Right renal pelvis (tissue), 4 donors: ENCODE data around the gene PBLD. TPM values are rescaled to one million over a fixed set of nuclear protein-coding genes. Genes with fewer than 3 reads are reported as not detected.
"Not testable (repeated sequence)": the region's sequence is repeated elsewhere in the genome, so short reads cannot be mapped to it uniquely, and the experiment has no call there.

Experiments
- DNase-seq, 4 donors: peaks; one replicate each; pipeline ENCODE4 v3.0.0-alpha.2; 2013; ENCODE audit warnings: low read depth in 4 of 4, low spot score in 3 of 4, missing footprints in 1 of 4
- polyA plus RNA-seq, 4 donors: library from polyadenylated mRNA; unstranded; fragments of 120-200 nt; gene quantifications; one replicate each; pipeline ENCODE4 v1.2.1, GENCODE V29; 2013; ENCODE audit not compliant: insufficient read length in 4 of 4

Gene PBLD
- polyA plus RNA-seq, 4 donors = 61.0 to 100.0 (median 86.7) TPM

DNA sequence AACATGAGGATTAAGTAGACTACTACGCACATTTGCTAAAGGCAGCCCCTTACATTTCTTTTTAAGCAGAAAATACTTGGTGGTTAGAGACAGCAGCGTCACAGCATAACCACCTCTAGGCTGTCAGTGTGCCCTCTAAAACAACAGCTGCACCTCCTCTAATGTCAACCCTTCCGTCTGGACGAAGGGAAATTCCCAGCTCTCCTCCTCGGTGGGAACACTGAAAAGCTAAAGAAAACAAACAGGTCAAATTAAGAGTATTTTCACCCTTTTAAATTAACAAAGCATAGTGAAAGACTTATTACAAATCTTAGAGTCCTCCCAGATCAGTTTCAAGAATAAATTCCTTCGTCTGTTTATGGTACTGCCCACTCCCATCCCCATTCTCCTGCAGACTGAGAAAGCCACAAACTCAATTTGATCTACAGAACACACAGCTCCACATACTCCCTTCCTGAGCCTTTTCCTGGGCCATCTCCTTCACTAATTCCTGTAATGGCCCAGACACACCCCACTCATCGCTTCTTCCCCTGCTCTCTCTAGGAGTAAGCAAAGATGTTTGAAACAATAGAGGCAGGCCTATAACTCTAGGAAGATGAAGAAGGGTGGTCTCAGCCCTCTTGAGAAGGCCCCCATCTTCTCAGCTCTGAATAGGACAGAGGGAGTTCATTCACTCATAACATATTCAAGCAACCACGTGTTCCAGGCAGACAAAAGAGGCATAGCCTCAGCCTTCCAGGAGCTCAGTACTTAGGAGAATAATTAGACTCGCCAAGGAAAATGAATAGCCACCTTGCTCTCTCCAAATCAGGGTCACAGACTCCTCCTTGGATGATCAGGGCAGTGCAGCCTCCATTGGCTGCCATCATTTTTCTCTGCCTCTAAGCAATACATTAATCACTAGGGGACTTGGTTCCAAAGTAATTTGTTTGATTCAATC, 48.4 kb downstream of the PBLD start:
- DNase-seq = peak in 1 of 4 donors; percentile 56

DNA sequence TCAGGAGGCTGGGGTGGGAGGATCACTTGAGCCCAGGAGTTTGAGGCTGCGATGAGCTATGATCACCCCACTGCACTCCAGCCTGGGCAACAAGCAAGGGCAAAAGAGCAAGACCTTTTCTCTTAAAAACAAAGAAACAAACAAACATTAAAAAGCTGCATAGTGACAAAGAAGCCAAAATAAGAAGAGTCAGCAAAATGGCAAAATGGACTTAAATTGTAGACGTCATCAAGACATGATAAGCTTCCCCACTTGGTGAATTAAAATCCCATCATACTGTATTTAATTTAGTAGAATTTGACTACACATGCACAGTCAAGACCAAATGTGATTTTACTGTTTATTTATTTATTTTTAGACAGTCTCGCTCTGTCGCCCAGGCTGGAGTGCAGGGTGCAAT, 52.0 kb downstream of the PBLD start:
- DNase-seq = no peak

DNA sequence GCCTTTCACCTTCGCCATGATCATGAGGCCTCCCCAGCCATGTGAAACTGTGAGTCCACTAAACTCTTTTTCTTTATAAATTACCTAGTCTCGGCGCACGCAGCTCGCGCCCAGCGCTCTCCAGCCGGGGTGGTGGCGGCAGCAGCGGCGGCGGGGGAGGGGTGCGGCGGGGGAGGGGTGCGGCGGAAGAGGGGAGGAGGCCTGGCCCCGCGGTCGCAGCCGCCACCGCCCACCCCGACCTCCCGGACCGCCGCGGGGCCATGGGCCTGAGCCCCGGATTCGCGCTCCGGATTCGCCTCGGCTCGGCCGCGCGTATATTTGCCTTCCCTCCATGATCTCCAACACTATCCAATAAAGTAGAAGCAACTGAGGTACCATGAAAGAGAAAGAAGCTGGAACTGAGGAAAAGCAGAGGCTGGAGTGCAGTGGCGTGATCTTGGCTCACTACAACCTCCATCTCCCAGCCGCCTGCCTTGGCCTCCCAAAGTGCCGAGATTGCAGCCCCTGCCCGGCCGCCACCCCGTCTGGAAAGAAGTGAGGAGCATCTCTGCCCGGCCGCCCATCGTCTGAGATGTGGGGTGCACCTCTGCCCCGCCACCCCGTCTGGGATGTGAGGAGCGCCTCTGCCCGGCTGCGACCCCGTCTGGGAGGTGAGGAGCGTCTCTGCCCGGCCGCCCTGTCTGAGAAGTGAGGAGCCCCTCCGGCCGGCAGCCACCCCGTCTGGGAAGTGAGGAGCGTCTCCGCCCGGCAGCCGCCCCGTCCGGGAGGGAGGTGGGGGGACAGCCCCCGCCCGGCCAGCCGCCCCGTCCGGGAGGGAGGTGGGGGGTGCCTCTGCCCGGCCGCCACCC, 53.6 kb downstream of the PBLD start:
- not testable (repeated sequence) for DNase-seq

DNA sequence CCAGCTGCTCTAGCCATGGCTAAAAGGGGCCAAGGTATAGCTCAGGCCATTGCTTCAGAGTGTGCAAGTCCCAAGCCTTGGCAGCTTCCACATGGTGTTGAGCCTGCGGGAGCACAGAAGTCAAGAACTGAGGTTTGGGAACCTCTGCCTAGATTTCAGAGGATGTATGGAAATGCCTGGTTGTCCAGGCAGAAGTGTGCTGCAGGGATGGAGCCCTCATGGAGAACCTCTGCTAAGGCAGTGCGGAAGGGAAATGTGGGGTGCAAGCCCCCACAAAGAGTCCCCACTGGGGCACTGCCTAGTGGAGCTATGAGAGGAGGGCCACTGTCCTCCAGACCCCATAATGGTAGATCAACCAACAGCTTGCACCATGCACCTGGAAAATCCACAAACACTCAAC, 54.9 kb downstream of the PBLD start:
- DNase-seq = not testable (repeated sequence)

DNA sequence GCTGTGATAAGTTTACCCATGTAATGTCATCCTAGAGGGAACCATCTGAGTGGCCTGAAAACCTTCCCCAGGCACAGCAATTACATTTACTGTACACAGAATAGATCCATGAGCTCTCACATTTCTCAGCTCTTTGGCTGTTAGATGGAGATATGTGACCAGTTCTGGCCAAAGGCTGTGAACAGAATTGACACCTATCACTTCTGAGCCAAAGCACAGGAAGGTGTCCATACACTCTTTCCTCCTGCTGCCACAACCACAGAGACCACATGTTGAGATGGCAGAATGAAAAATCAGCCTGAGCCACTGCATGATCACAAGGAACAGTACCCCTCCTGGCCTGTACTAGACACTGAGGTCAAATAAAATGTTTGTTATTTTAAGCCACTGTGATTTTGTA, 56.5 kb downstream of the PBLD start:
- no peak for DNase-seq

DNA sequence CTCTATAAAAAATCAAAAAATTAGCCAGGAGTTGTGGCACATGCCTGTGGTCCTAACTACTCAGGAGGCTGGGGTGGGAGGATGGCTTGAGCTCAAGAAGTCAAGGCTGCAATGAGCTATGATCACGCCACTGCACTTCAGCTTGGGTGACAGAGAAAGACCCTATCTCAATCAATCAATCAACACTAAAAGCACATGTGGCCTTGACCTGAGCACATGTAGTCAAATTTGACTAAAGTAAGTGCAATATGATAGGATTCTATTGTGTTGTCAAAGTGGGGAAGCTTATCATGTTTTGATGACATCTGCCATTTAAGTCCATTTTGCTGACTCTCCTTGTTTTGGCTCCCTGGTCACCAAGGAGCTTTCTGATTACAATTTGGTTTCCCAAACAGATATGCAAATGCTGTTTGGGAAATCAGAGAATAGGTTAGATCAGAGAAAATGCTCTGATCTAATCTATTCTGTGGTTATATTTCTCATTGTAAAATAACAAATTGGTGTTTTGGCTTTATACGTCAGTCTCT, 57.1 kb downstream of the PBLD start:
- DNase-seq = no peak

DNA sequence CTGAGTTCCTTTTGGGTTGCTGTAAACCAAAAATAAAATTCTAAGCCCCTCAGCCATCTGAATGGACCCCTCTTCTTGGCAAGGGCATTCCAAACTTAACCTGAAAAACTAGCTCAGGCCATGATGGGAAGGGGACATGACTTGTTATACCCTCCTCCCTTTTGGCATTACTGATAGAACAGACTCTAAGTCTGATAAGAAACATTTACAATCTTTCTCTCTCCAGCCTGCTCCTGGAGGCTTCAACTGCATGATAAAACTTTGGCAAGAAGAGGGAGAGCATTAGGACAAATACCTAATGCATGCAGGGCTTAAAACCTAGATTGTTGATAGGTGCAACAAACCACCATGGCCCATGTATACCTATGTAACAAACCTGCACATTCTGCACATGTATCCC, 59.9 kb downstream of the PBLD start:
- no peak for DNase-seq

DNA sequence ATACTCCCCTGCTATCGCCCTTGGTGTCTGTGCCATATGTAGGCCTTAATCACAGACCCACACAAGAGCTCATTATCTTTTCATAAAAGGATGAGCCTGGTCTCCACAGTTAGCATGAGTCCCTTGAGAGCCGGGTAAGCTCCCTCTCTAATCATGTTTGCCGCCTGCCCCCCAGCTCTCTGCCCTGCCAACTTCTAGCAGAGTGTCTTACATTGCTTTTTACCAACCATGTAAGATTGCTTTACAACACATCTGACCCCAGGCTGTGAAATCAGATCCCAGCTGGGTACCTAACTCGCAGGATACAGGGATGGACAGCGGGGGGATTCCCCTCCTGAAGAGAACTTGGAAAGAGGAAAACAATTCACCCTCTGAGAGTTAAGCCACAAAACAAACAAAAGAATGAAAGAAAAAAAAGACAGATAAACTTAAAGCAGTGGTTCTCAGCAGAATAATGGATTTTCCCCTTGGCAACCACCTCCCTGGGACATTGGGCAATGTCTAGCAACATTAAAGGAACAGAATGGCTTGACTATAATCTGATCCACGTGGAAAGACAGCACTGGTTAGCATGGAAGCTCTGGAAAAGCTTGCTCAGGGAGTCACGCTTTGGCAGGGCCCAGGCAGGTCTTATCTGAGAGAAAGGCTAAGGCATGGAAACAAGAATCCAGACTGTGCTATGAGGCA, 61.4 kb downstream of the PBLD start:
- no peak for DNase-seq

DNA sequence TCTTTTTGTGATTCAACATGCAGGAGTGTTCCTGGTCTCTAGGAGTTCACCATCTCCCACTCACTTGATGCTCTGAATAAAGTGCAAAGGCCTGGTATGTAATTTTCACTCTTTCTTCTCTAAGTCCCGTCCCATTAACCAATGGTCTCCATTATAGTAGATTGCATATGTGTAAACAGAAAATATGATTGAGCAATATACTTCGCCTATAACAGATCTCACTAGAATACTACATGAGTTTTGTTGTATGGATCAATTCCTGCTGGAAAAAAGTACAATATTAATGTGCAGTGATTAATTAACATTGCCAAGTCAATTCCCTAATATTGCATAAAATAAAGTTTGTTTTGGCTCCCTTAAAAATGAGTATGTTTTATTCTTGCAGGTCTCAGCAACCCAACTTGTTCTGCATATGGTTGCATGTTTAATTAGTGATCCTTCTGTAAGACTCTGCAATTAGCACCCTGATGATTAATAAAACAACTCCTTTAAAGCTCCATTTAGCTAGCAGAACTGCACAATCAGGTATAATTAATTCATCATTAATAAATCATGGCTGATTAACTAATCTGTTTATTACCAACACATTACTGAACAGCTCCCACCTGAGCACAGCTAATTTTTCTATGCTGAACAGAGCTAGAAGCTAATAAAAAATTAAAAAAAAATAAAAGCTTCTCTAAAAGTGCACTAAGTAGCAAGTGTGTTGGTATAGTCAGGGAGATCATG, 63.0 kb downstream of the PBLD start:
- no peak for DNase-seq

DNA sequence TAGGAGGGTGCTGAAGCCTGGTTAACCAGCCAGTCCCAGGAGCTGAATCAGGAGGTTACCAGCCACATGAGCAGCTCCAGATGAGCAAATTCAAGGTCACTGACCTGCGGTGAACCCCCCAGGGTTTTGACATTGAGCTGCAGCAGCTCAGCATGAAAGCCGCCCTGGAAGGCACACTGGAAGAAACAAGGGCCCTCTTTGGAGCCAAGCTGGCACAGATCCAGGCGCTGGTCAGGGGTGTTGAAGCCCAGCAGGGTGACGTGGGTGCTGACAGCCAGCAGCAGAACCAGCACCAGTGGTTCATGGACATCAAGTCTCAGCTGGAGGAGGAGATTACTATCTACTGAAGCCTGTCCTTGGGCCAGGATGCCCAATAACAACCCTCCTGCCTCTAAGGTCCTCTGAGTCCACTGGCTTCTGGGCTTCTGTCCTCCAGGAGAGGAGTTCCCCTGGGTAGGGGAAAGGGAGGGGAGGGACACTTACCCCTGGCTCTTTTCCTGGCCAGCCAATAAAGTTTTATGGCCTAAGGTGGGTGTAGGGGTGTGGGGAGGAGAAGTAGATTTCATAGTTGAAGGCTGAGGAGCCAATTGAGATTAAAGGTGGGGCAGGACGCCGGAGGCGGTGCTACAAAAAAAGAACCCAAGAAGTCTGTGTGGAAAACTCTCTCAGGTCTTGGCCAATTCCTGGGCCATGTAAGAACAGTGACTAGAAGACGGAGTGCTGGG, 71.4 kb downstream of the PBLD start:
- DNase-seq = no peak

DNA sequence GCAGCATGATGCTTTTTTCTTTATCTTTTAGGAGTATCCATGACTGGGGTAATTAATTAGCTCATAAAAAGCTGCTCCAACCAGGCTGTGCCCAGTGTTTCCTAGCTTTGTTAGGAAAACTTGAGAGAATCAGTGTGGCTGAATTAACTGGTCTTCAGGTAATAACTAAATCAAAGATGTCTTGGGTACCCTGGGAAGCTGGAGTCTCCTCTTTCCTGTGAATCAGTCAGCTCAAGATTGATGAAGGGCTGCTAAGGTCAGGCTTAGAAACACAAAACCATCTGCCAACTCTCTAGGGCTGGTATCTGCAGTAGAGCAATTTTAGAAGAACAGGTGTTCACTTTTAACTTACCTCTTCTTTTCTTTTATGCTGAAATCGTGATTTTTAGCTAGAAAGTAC, 79.4 kb downstream of the PBLD start:
- no peak for DNase-seq

DNA sequence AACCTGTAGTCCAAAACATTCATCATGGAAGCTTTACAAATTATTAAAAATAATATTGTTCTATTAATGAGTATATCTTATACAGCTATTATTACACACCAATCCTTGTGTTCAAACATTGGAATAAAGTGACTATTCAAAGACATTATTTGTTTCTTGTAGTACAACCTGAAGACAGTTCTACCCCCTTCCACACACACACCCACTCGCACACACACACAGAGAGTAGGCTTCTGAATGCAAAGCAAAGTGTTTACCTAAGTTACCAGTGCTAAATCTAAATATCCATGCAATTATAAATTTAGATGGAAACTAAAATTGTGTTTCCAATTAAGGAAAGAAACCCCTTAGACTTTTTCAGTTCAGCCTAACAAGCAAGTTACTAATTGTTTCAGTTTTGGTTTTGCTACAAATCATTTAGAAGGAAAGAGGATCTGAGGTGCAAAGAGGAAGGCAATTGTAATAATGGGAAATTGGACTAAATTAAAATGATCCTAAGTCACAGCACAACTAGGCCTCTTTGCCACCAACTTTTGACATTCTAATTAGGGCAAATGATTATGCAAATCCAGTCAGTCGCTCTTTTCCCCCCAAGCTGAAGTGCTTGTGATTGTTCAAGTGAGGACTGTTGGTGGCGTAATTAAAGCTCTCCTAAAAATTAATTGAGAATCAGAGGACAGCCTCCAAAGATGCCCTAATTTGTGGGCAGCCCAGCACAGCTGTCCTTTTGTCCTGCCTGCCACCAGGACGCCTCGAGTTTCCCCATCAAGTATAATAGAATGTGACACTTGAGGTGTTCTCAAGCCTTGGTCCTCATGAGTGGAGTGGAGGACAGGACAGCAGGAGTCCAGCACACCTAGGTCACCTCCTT, 80.9 kb downstream of the PBLD start:
- no peak for DNase-seq

DNA sequence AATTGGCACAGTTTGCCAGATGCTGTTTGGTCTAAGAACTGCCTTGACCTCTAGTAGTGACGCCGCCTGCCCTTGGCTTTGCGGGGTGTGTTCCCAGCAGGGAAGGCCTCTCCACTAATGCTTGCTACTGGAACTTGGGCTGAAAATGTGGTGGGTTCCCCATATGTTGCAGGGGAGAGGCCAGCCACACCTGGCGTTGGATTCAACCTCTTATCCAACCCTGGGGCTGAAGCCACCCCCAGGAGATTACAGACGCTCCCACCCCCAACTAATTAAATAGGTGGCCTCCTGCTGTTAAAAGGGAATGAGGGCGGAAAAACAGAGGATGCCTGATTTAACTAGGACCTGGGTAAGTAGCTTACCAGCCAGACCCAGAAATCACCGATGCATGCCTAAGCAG, 81.6 kb downstream of the PBLD start:
- DNase-seq = no peak

DNA sequence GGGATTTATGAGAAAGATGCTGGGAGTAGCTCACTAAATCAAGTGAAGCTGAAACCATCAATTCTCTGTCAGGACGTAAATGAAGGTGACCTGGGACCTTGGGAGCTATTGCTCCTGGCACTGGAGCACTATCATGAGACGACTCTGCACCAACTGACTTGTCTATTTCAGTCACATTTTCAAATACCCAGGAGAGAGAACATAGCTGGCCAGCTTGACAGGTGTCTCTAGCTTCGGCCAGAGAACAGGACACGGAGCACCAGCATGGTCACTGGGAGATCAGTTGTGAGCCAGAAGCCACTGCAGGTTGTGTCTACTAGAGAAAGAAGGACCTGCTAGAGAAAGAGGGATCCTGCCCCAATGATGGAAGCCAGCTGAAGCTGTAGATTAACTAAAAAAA, 83.4 kb downstream of the PBLD start:
- DNase-seq = no peak

DNA sequence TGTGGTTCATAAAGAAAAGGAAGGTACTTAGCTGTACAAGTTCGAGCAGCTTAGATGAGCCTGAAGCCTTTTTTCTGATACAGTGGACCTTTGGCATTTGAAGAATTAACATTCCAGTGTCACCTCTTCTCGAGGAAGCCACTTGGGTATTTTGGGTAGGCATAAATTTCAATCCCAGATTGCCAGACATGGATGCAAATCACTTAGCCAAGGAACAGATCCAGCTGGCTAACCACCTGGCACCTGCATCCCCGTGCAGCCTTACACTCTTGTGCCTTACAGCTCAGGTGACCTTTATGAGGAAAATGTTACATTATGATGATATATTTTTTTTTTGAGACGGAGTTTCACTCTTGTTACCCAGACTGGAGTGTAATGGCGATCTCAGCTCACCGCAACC, 84.8 kb downstream of the PBLD start:
- no peak for DNase-seq

DNA sequence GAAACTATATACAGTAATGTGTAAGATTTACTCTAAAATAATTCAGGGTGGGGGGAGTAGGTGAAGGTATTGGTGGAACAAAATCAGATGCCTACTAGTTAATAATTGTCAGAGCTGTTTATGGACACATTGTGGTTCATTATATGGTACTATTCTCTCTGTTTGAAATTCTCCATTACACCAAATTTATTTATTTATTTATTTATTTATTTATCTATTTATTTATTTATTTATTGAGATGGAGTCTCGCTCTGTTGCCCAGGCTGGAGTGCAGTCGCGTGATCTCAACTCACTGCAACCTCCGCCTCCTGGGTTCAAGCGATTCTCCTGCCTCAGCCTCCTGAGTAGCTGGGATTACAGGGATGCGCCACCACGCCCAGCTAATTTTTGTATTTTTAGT, 86.3 kb downstream of the PBLD start:
- DNase-seq = not testable (repeated sequence)

DNA sequence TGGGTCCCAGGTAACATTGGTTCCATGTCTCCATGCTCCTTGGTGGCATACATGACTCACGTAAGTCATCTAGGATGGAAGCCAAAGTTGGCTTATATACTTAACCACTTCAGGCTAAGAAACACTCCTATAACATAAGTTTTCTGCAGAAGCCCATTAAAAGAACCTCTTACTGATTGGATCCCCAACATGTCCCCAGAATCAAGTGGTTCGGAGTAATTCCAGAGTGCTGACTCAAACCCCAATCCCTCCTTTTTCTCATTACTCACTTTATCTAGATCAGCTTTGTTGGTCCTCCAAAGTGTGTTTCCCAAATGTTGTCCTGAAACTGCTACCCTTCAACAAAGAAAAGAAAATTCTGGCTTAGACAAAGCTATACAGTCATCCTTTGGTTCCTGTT, 90.7 kb downstream of the PBLD start:
- DNase-seq = no peak

DNA sequence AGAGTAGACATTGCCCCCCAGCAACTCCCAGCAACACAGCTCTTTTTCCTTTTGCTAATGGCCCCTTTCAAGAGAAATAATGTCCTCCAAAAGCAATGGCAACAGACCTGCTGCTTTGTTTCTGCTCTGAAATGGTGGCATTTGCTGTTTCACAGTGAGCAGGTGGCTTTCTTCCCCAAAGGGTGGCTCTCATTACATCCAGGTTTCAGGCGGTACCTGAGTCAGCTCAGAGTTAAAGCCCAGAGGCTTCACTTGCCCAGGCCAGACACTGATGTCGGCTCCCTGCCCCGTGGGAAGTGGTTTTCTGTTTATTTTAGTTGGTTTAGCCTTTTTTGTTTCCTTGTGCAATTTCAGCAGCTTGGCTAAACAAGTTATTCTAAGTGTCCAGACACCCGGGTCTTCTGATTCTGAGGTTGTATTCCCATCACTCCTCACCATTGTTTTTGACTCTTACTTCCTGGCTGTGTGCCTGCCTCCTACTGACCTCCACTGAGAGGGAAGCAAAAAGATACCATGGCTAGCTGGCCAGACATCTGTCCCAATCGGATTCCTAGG, 93.1 kb downstream of the PBLD start:
- DNase-seq = no peak
